Keratinocyte (primary cell): ENCODE results near the gene USP27X. TPM values are rescaled to one million over a fixed set of nuclear protein-coding genes. Genes with fewer than 3 reads are reported as not detected.

Source experiments
- DNase-seq: peaks from one replicate; pipeline ENCODE4 v3.0.0-alpha.2; 2011; ENCODE audit warnings: low read depth, missing footprints, low spot score
- FAIRE-seq: peaks from 2 replicates; lab custom pipeline; 2011; peaks lifted over from hg19 to GRCh38; lab: Jason Lieb, UNC
- H2AFZ ChIP-seq: 2 replicates; pipeline ENCODE4 v1.6.0; 2012; ENCODE audit warnings: low read length, control low read depth, inconsistent platforms; ENCODE audit not compliant: control insufficient read depth
- H3K27ac ChIP-seq: 2 replicates; pipeline ENCODE4 v1.5.1; 2011; ENCODE audit warnings: low read length; ENCODE audit not compliant: control insufficient read depth, insufficient read depth
- H3K27me3 ChIP-seq: 3 replicates; pipeline ENCODE4 v1.6.0; 2011; ENCODE audit warnings: low read length; ENCODE audit not compliant: control insufficient read depth, insufficient read depth; ENCODE audit errors: extremely low read depth
- H3K36me3 ChIP-seq, 2 experiments: 2 replicates in 1 of 2; 3 replicates in 1 of 2; pipeline ENCODE4 v1.5.1; 2011; ENCODE audit warnings: low read length in 2 of 2, mild to moderate bottlenecking in 1 of 2; ENCODE audit not compliant: control insufficient read depth in 2 of 2, insufficient read depth in 2 of 2; ENCODE audit errors: extremely low read depth in 1 of 2
- H3K4me1 ChIP-seq: 3 replicates; pipeline ENCODE4 v1.5.1; 2011; ENCODE audit warnings: low read length; ENCODE audit not compliant: control insufficient read depth, insufficient read depth; ENCODE audit errors: extremely low read depth
- H3K4me2 ChIP-seq: 3 replicates; pipeline ENCODE4 v1.6.0; 2011; ENCODE audit warnings: low read depth, low read length; ENCODE audit not compliant: control insufficient read depth, insufficient read depth; ENCODE audit errors: extremely low read depth
- H3K4me3 ChIP-seq, 3 experiments: fragments of 200-600 bp in 1 of 3; sonication (generic) in 1 of 3; 2 replicates in 2 of 3; 3 replicates in 1 of 3; pipeline ENCODE4 v1.5.1; 2011 to 2016; ENCODE audit warnings: low read length in 3 of 3, mild to moderate bottlenecking in 3 of 3, control low read depth in 2 of 3, inconsistent platforms in 1 of 3, low read depth in 1 of 3, mixed read lengths in 1 of 3, mixed run types in 1 of 3, moderate library complexity in 1 of 3; ENCODE audit not compliant: control insufficient read depth in 2 of 3, insufficient read depth in 2 of 3; ENCODE audit errors: extremely low read depth in 1 of 3
- H3K79me2 ChIP-seq: 2 replicates; pipeline ENCODE4 v1.6.0; 2012; ENCODE audit warnings: low read length; ENCODE audit not compliant: control insufficient read depth, insufficient read depth
- H3K9ac ChIP-seq: 3 replicates; pipeline ENCODE4 v1.6.0; 2011; ENCODE audit warnings: low read length; ENCODE audit not compliant: control insufficient read depth, insufficient read depth; ENCODE audit errors: extremely low read depth
- H3K9me1 ChIP-seq: 3 replicates; pipeline ENCODE4 v1.6.0; 2011; ENCODE audit warnings: low read length; ENCODE audit not compliant: control insufficient read depth, insufficient read depth; ENCODE audit errors: extremely low read depth
- H3K9me3 ChIP-seq: 2 replicates; pipeline ENCODE4 v1.5.1; 2012; ENCODE audit warnings: low read depth, low read length; ENCODE audit not compliant: control insufficient read depth
- H4K20me1 ChIP-seq: 3 replicates; pipeline ENCODE4 v1.6.0; 2011; ENCODE audit warnings: low read length; ENCODE audit not compliant: control insufficient read depth, insufficient read depth; ENCODE audit errors: extremely low read depth
- EZH2 ChIP-seq: IDR thresholded peaks from one replicate; pipeline ENCODE4 v1.6.1; 2012; ENCODE audit warnings: inconsistent platforms, mild to moderate bottlenecking, low read length, moderate library complexity
- dilution Hi-C: fragments of 300-500 bp; cut with MboI; formaldehyde crosslinking; loops from one replicate; pipeline ENCODE4 v1.7.0; 2020; ENCODE audit warnings: low sequenced_read_pairs; ENCODE audit not compliant: extremely low pct_ligation_motif_present
- polyA plus RNA-seq, 5 experiments: library from polyadenylated mRNA; depleted of rRNA in 3 of 5; stranded (reverse) in 3 of 5; stranded (forward) in 1 of 5; unstranded in 1 of 5; fragments of >200 nt; gene quantifications; 1 replicate in 1 of 5; 2 replicates in 3 of 5; 3 replicates in 1 of 5; pipeline versions ENCODE4 v1.2.1 to v1.2.3, GENCODE V29; 2011 to 2012; ENCODE audit warnings: missing spikeins in 2 of 5, low read depth in 1 of 5, low replicate concordance in 1 of 5
- TF ChIP-seq, protein P1 (sequence below), 3 experiments: IDR thresholded peaks in 1 of 3; conservative IDR thresholded peaks in 1 of 3; optimal IDR thresholded peaks in 1 of 3; 2 replicates in 2 of 3; 3 replicates in 1 of 3; pipeline versions ENCODE3 to v1.5.1; 2011; ENCODE audit warnings: low read length in 3 of 3, mild to moderate bottlenecking in 3 of 3, moderate library complexity in 2 of 3, control low read depth in 1 of 3, inconsistent platforms in 1 of 3; ENCODE audit not compliant: insufficient read depth in 2 of 3; ENCODE audit errors: extremely low read depth in 1 of 3

The USP27X gene
- polyA plus RNA-seq, 1 donor (not counting 4 experiments of a cell fraction or from before 2014, with no cell fraction given) = 2.8 TPM

DNA sequence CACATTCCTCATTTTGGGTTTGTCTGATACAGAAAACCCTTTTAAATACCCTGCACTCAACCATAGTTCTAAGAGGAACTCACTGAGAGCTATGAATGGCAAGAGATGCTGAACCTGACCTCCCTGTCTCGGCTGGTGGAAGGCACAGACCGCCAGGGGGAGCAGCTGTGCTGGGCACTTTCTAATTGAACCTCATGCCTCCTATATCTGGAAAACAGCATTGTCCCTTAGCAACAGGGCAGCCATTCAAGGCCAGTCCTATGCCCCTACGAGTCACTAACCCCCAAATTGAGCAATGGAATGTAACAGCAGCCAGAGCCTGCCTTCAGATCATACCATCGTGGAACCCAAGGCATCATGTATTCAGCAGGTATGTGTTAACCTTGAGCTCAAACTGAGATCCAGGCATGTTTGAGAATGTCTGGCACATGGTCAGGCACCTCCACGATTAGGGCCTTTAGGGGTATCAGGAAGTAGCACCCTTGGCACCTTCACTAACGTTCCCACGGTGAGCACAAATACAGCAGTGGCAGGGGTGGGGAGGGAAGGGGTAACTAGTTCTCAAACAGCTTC lies 5.1 kb downstream of the USP27X start:
- Histone ChIP-seq H3K4me3 (no peak overlapping the region), H3K36me3 (no peaks in the 10 kb centered on the region), H3K4me1 (no peaks in the 10 kb centered on the region), H3K79me2 (no peaks in the 10 kb centered on the region), H2AFZ (no peak overlapping the region), H3K9me1 (no peaks in the 10 kb centered on the region), H3K4me2 (no peak overlapping the region), H3K9ac (no peak overlapping the region), H3K27me3 (no peaks in the 10 kb centered on the region), H4K20me1 (no peaks in the 10 kb centered on the region), H3K27ac (no peak overlapping the region), H3K9me3 (no peaks in the 10 kb centered on the region)
- dilution Hi-C loops = no loop called here
- TF ChIP-seq, protein P1, sequence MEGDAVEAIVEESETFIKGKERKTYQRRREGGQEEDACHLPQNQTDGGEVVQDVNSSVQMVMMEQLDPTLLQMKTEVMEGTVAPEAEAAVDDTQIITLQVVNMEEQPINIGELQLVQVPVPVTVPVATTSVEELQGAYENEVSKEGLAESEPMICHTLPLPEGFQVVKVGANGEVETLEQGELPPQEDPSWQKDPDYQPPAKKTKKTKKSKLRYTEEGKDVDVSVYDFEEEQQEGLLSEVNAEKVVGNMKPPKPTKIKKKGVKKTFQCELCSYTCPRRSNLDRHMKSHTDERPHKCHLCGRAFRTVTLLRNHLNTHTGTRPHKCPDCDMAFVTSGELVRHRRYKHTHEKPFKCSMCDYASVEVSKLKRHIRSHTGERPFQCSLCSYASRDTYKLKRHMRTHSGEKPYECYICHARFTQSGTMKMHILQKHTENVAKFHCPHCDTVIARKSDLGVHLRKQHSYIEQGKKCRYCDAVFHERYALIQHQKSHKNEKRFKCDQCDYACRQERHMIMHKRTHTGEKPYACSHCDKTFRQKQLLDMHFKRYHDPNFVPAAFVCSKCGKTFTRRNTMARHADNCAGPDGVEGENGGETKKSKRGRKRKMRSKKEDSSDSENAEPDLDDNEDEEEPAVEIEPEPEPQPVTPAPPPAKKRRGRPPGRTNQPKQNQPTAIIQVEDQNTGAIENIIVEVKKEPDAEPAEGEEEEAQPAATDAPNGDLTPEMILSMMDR (optimal IDR thresholded peaks at IDR 0.05 in 1 of 3, IDR thresholded peaks at IDR 0.05 in 1 of 3, conservative IDR thresholded peaks at IDR 0.05 in 1 of 3; ENCODE audit: extremely low read depth in 1 of 3, insufficient read depth in 2 of 3, low read length in 3 of 3) = peak; percentile 76 to 90 (median 84)
- TF ChIP-seq EZH2 = no peak
- no peak for DNase-seq
- FAIRE-seq = no peak

DNA sequence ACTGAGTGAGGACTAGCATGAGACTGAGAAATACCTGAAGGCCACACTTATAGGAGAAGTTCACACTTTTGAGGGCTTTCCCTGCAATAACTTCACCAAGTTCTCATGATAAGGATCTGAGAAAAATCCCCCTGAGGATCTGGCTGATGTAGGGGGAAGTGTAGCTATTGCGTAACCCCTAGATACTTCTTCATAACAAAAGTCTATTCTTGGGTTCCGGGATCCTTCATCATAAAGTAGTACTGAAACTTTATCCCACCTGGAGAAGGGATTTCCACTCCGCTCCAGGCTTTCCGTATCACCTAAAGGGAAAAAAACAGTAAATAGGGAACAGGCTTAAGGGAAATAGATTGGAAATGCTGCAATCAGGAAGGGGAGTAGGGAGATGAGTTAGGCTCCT lies 13.3 kb downstream of the USP27X start:
- TF ChIP-seq, protein P1 (optimal IDR thresholded peaks at IDR 0.05 in 1 of 3, IDR thresholded peaks at IDR 0.05 in 1 of 3, conservative IDR thresholded peaks at IDR 0.05 in 1 of 3; ENCODE audit: extremely low read depth in 1 of 3, insufficient read depth in 2 of 3, low read length in 3 of 3) = no peak
- no peak for TF ChIP-seq EZH2
- Histone ChIP-seq H3K27ac (no peak overlapping the region), H2AFZ (no peak overlapping the region), H3K36me3 (no peaks in the 10 kb centered on the region), H3K4me2 (no peak overlapping the region), H3K4me1 (no peaks in the 10 kb centered on the region), H3K27me3 (no peaks in the 10 kb centered on the region), H3K4me3 (no peak overlapping the region), H4K20me1 (no peaks in the 10 kb centered on the region), H3K9ac (no peak overlapping the region), H3K79me2 (no peaks in the 10 kb centered on the region), H3K9me1 (no peaks in the 10 kb centered on the region), H3K9me3 (no peaks in the 10 kb centered on the region)
- DNase-seq (no peak), FAIRE-seq (no peak)
- dilution Hi-C loops = no loop called here
